SKM-1 (cell line): Measurements from ENCODE around the gene SGCD.

ENCODE experiments used
- DNase-seq: peaks from one replicate; lab custom pipeline; 2025; ENCODE audit not compliant: unreplicated experiment; lab: John Stamatoyannopoulos, UW

SGCD gene

DNA sequence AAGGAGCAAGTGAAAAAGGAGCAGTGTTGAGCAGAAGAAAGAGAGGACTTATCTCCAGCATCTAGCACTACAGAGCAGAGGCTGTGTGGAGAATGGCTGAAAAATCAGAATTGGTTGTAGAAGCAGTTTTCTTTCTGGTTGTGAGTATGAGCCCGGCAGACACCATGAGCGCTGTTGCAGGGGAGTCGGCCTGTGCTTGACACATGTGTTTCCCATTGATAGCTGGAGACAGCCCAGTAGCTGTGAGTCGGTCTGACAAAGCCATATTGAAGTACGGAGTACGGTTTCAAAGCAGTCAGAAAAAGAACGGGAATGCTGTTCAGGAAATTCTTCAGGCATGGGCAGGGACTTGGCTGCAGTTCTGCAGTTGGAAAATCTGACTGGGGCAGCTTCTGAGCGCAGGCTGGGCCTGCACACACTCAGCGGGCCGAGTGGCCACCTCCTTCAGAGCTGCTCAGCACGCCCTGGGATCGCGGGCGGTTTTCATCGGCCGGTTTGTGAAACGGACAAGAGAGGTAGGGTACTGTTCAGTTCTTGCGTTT, at the start of gene SGCD:
Gene SGCD, plus strand, starts transcription at position 447 of the 542 bp plus-strand sequence.
- no peak for DNase-seq

DNA sequence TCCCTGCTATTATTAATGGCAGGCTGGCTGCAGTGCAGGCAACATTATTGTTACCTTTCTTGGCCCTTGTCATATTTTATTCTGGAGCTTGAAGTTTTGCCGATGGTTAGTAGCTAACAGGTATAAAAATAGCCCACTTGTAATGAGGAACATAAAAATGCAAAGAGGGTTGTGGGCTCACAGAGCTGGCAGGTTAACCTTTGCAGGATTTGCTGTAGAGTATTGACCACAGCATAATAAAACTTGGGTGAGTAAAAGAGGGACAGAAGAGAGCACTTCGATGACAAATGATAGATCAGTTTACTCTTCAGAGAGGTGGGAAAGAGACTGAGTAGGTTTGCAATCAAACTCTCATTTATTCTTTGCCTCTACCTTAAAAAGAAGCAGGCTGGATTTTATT, 49.7 kb upstream of the SGCD start:
- no peak for DNase-seq

DNA sequence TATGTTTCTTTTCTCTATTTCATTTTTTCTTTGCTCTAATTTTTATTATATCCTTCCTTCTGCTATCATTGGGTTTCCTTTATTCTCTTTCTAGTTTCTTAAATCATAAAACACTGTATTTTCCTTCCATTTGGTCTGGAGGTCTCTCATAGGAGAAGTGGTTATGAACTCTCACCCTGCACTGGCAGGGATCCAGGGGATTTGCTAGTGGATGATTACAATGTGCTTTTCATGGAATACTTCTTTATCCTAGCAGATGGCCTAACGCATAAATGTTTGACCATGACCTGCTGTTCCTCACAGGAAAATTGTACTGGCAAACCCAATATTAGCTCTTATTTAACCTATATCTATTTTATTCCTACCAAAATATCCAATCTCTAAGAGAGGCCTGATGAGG, 31.5 kb upstream of the SGCD start:
- DNase-seq, result no peak

DNA sequence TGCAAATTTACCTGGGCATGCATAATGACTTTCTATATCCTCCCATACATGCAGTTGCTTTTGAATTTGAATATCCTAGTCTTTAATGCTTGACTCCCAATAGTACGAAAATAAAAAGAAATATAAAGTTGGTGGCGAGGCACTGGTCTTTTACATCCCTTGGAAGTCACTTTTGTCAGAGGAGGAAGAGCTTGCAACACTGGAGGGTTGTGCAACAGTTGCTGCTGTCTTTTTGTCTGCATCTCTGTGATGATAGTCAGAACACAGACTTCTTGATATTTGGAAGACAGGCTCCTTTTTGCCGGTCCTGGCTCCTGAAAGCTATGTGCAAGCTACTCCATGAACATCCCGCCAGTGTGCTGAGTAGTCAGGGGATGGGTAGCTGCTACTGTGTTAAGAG, 16.8 kb upstream of the SGCD start:
- no peak for DNase-seq

DNA sequence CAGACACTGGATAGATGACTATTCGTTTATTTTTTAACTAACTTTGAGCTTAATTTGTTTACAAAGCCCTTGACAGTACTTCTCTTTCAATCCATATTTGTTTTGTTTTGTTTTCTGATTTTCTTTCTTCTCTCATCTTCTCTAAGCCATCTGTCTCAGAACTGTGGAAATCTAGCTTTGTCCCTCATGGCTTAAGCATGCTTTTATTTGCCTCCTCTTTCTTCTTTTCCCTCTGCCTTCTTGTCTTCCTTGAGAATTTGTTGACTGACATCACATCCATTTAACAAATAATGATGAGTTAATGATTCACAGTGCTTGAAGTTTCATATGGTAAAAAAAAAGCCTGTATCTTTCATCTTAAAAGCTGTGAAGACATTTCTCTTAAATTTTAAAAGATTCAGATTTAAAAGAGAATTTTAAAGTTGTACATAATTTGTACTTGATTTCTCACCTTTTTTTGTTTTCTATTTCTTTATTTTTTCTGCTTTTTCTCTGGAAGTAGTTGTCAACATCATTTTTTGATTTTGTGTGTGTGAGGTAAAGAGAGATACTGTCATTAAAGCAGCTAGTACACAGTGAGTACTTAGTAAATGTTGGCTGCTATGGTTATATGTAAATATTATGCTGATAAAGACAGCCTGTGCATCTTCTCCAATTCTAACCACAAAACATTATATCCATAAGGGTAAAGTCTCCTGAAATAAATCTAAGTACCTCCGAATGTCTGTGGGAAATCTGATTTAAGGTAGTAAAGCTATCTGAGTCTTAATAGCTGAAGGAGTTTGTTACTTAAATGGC, 13.9 kb upstream of the SGCD start:
- no peak for DNase-seq

DNA sequence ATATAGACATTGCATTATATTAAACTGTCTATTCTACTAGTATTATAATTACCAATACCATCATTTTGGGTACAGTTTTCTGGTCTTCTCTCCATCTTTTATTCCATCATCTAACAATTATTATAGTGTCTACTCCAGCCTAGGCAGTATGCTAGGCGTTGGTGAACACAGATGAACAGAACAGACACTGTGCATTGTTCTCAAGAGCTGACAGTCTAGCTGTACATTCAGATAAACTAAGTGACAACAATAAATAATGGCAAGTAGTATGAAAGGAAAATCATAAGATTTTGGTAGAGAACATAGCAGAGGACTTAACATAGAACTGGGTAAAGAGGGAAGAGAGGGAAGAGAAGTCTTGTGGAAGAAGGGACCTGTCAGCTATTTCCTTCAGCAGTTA, 12.5 kb upstream of the SGCD start:
- no peak for DNase-seq

DNA sequence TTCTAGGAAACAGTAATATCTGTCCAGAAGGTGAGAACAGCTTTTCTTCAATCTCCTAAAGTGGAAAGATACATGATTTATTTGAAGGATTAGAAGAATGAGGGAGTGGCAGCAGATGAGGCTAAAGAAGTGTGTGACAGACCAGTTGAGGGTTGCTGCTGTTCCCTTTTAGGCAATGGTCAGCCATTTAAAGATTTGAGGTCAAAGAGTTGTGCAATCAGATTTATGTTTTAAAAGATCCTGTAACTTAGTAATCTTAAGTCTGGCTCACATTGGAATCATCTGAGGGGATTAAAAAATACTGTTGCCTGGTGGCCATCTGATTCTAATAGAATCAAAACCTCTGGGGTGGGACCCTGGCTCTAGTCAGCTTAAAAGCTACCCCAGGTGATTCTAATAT, 4.3 kb upstream of the SGCD start:
- DNase-seq, result no peak

DNA sequence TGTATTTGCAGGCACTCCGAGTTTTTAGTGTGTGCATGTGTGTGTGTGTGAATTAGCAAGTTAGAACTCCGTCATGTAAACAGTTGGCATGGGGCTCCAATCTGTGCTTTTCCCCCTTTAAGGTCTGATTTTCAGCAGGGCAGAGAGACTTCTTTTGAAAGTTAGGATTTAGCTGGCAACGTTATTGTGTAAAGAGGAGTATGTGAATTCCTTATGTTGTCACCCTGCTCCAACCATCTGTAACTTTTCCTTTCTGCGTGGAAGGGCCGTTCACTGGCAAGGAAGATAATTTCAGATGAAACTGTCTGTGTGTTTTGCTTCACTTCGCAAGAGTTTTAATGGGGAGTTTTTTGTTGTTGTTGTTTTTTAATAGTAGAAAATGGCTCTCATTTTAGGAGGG, 332 bp downstream of the SGCD start:
- DNase-seq, result no peak

DNA sequence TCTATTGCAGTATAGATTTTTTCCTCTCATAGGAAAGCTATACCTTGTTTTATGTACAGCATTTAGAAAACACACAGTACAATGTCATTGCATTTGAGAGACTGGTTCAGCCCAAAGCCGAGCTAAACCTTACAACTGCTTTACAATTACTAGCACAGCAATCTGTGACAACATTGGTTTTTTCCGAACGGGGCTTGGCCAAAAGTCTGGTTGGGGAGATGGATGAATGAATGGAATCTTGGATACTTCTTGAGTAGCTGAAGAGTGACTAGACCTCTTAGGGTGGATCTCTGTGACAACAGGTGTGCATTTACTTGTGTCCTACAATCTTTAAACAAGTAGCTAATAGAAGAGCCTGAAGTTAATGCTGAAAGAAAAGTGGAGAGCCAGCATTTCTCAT, 1.2 kb downstream of the SGCD start:
- DNase-seq, result no peak

DNA sequence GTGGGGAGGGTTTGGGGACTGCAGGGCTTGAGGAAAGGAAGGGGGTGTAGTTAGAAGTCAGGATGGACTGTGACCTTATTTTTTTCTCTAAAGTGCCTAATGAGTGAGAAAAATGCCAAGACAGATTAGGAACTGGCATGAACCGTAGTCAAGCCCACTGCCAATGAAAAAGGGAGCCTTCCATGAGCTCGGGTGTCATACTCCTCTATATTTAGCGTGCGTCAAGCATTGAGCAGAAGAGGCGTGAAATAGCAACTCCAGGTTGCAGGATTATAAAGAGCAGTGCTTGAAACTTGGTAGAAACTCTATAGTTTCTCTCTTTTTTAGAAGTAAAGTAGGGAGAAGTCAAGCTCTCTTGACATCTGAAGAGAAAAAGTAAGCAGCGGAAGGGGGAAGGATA, 1.8 kb downstream of the SGCD start:
- no peak for DNase-seq

DNA sequence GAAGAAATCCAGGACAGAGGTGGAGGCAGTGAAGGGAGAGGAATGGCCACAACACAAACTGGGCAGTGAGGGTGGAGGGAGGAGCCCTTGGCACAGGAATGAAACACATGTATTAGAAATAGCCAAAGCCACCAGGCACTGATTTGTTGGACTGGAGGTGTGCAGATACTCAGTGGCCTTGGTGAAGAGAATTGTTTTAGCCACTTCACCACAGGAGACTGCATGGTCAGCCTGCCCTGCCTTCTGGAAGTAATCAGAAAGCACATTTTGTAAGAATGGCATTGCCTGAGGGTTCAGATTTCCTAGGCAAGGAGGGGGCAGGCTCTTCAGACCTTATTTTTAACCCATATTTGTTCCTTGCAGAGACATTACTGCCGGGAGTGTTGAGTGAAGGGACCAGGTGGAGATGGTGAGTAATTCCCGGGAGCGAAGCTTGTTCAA, 2.2 kb downstream of the SGCD start:
- DNase-seq, result no peak

DNA sequence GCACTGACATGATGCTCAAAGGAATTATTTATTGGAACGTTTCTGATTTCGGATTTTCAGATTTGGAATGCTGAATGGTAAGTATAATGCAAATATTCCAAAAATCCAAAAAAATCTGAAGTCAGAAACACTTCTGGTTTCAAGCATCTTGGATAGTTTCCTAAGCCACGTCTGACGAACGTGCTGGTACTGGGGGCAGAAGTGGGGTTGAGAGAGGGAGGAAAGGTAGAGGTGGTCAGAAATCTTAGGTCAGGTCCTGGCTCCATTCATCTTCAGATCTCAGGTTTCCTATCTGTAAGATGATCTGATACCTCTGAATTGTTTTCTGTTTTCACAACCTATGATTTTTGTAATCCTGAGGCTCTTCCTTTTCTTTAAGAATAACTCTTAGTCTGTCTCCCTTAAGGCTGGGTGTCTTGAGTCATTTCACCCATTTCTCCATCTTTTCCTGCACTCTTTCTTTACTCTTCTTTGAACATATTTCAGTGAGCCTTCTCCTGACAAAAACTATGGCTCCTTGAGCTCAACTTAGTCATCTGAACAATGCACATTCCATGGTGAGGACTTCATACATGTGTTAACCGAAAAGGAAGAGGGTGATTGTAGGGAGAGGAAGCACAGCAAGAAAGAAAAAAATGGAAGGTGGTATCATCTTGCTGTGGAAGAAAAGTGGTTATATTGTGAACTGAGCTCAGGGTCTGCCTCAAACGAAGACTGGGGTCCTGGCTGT, 3.3 kb downstream of the SGCD start:
- no peak for DNase-seq

DNA sequence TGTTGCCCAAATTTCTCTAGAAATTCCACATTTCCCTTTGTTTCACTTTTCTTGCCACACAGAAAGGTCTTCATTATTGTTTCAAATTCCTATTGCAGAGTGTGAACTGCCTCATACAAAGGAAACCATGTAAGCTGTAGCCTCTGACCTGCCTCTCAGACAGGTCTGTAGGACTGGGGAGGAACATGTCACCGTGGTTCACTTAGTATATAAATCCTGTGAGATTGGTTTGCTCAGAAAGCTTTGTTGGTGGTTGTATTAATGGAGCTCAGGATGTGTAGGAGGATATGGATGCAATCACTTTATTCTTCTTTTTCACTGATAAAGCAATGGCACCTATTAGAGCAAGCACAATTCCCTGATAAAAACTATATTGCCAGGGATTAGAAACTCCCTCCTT, 4.2 kb downstream of the SGCD start:
- no peak for DNase-seq

DNA sequence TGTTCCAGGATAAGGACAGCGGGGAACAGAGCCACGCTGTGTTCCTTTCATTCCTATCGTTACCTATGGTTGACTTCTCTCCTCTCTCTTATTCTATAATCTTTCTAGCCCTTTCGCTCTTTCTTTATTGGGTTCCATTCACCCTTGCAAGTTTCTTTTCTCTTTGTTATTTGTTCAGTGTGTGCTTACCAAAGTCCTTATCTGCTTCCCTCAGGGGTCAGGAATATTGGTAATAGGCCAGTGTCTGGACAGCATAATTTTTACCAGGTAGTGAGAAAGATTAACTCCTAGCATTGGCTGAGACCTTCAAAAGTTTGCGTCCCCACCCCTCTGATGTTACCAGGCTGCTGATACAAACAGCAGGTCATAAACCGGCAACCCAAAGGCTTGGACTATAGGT, 4.9 kb downstream of the SGCD start:
- no peak for DNase-seq

DNA sequence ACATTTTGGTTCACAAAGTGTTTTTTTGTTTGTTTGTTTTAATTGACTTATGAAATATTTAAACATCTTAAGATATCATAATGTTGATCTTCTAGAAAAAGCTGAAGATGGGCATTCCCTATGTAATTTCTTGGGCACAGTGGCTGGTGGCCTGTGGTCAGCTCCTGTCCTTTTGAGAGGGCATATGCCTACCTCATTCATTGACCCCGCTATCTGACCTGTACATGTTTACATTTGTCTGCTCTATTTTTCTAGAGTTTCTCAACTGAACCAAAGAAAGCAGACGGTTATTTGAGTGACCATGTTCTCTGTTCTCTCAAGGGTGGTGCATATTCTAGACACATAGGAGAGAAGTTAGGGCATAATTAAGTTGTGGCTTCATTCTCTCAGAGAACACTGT, 5.3 kb downstream of the SGCD start:
- DNase-seq, result no peak

DNA sequence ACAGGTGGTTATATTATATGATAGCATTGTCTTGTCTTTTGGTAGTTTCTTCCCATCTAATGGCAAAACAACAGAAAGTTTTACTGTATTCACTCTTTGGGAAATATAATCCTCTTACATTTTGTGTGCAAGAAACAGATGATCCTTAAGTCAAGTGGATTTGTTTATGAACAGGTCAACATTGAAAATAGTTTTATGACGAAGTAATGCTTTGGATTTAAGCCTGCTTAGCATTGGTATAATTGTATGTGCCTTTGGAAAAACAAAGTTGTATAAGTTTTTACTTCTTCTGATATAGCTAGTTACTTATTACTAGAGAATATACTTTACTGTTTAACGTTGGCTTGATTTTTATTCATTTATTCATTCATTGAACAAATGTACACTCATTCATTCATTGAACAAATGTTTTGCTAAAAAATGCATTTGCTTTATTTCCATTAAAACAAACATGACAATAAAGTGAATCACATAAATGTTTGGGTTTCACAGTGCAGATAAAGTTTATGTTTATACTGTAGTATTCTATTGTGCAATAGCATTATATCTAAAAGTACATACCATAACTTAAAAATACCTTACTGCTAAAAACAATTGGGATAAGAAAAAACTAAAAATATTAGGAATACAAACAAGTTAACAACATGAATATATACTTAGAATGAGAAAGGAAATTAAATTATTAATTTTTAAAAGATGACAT, 12.3 kb downstream of the SGCD start:
- no peak for DNase-seq

DNA sequence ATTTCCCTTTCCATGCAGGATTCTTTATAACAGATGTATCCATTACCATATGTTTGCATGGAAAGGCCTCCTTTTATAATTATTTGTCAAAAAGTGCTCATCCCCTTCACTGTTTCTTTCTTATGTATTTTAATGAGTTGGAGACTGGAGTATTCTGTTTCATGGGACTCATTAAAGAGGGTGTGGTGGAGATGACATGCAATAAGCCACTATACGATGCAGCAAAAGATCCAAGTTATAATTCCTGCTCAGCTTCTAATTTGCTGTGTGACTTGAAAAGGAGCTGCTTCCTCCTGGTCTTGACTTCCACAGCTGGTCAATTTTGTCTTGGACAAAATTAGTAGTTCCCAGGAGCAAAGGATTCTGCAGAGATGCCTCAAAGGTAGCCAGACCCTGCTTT, 13.9 kb downstream of the SGCD start:
- no peak for DNase-seq

DNA sequence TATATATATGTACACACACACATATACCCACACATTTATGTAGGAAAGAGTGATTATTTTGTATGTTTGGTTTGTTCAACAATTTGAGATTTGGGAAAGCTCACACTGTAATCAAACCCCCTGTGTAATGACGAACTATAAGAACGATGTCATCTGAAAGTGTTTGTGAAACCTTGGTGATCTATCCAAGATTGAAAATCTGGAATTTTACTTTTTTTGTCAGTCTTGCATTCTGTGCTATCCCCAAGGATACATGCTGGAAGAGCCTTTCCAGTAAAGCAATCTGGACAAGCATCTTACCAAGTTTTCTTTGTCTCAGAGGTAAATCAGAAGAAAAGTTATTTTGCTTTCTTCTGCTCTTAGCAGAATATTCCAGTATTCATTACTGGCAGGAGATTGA, 23.3 kb downstream of the SGCD start:
- no peak for DNase-seq

DNA sequence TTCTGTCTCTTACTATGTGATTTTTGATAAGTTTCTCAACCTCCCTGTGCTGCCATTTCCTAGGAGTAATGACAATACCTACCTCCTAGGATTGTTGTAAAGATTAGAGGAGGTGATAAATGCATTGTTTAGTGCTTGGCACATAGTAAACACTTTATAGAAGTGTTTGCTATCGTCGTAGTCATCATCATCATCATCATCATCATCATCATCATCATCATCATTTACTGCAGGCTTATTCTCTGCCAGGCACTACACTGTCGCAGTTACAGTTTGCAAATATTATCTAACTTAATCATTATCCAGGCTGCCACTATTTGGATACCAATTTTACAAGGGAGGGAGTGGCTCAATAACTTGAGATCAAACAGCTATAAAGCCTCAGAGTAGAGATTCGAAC, 24.5 kb downstream of the SGCD start:
- no peak for DNase-seq

DNA sequence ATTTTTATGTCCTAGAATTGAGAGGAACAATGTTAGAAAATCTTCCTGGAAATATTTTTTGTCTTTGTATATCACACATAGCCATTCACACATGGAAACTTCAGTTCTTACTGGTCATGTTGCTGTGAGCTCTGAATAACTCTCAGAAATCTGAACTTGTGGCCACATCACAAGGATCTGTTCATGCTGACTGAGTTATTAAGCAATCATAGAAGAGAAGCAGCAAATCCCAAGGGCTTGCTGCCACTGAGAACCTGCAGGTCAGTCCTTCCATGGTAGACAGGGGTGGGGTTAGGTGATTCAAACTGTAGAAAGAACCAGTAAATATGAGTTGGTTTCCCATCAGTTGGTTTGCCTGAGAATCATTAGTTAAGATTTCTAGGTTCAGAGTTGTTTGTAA, 27.6 kb downstream of the SGCD start:
- no peak for DNase-seq

DNA sequence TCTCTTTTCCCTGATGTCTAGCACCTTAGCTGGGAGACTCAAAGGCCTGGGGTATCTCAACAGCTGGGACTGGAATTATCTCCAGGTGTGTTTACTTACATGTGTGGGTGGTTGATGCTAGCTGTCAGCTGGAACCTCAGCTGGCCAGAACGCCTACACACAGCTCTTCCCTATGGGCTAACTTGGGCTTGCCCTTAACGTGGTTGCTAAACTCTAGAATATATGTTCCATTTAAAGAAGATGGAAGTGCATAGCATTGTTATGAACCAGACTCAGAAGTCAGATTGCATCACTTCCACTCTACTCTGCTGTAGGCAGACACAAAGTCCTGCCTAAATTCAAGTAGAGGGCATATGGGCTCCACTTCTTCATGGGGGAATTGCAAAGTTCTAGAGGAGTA, 29.3 kb downstream of the SGCD start:
- DNase-seq, result no peak

DNA sequence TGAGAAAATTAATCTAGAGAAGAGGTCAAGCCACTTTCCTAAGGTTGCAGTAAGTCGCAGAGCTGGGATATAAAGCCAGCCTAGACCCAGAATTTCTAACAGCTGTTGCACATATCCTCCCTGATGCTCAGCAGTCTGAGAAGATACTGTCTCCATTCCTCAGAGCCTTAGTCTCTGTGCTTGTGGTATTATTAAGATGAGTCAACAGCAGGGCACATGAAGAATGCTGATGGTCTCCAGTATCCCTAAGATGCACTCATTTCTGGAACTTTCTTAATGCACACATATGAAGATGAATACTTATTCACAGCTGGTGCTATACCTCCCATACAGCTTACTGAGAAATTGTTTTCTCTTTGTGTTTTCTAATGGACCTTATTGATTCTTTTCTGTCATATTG, 32.5 kb downstream of the SGCD start:
- DNase-seq, result no peak
